Breast epithelium (tissue), 4 donors: Measurements from ENCODE around the gene DOP1B. TPM values are rescaled to one million over a fixed set of nuclear protein-coding genes. Genes with fewer than 3 reads are reported as not detected.
A peak's percentile ranks its signal among the peaks of the same experiment; 100 is the strongest.

Source experiments
- DNase-seq, 2 donors: peaks; one replicate each; pipeline ENCODE4 v3.0.0-alpha.2; 2019; ENCODE audit warnings: low spot score in 2 of 2
- H3K27ac ChIP-seq, 2 donors: fragments of 200-600 bp; sonication (generic) in 1 of 2; one replicate each; pipeline ENCODE4 v1.5.1; 2016 to 2019; ENCODE audit warnings: mild to moderate bottlenecking in 1 of 2
- H3K27me3 ChIP-seq, 2 donors: fragments of 200-600 bp; sonication (generic) in 1 of 2; one replicate each; pipeline versions ENCODE4 v1.5.1 to v1.6.0; 2017 to 2019; ENCODE audit warnings: control low read depth in 1 of 2, mild to moderate bottlenecking in 1 of 2
- H3K36me3 ChIP-seq: fragments of 200-600 bp; one replicate; pipeline ENCODE4 v1.5.1; 2019
- H3K4me1 ChIP-seq, 2 donors: fragments of 200-600 bp; sonication (generic); one replicate each; pipeline ENCODE4 v1.5.1; 2016 to 2019; ENCODE audit warnings: control low read depth in 1 of 2
- H3K4me3 ChIP-seq, 3 donors: fragments of 200-600 bp; sonication (generic); 1 replicate in 2 of 3; 2 replicates in 1 of 3; pipeline ENCODE4 v1.5.1; 2016 to 2019; ENCODE audit warnings: mild to moderate bottlenecking in 3 of 3, moderate library complexity in 2 of 3
- H3K9me3 ChIP-seq, 2 donors: fragments of 200-600 bp; sonication (generic) in 1 of 2; one replicate each; pipeline ENCODE4 v1.5.1; 2016 to 2019; ENCODE audit warnings: control low read depth in 1 of 2
- POLR2A ChIP-seq: fragments of 450-650 bp; IDR thresholded peaks from one replicate; pipeline ENCODE4 v1.6.1; 2016; ENCODE audit warnings: antibody characterized with exemption, mild to moderate bottlenecking, moderate library complexity
- POLR2AphosphoS5 ChIP-seq, 3 donors: sonication (generic); formaldehyde crosslinking; IDR thresholded peaks; one replicate each; pipeline ENCODE4 v1.6.1; 2017; ENCODE audit warnings: antibody characterized with exemption in 3 of 3
- intact Hi-C: fragments of 100-400 bp; cut with DNase I; formaldehyde crosslinking; loops from one replicate; pipeline ENCODE4 v1.15.1; 2023; ENCODE audit warnings: low total_unique reads
- total RNA-seq, 3 donors: library from RNA; depleted of rRNA; stranded (reverse); fragments of >200 nt; gene quantifications; one replicate each; pipeline ENCODE4 v1.1.0, GENCODE V29; 2016
- TF ChIP-seq, protein P1 (sequence below), 3 donors: fragments of 450-650 bp; IDR thresholded peaks; one replicate each; pipeline ENCODE4 v1.5.1; 2016 to 2017; ENCODE audit warnings: antibody characterized with exemption in 3 of 3, mild to moderate bottlenecking in 3 of 3, moderate library complexity in 3 of 3

The DOP1B gene
- total RNA-seq, 3 donors from 2014 or later = 11.5 to 21.4 (median 19.7) TPM

DNA sequence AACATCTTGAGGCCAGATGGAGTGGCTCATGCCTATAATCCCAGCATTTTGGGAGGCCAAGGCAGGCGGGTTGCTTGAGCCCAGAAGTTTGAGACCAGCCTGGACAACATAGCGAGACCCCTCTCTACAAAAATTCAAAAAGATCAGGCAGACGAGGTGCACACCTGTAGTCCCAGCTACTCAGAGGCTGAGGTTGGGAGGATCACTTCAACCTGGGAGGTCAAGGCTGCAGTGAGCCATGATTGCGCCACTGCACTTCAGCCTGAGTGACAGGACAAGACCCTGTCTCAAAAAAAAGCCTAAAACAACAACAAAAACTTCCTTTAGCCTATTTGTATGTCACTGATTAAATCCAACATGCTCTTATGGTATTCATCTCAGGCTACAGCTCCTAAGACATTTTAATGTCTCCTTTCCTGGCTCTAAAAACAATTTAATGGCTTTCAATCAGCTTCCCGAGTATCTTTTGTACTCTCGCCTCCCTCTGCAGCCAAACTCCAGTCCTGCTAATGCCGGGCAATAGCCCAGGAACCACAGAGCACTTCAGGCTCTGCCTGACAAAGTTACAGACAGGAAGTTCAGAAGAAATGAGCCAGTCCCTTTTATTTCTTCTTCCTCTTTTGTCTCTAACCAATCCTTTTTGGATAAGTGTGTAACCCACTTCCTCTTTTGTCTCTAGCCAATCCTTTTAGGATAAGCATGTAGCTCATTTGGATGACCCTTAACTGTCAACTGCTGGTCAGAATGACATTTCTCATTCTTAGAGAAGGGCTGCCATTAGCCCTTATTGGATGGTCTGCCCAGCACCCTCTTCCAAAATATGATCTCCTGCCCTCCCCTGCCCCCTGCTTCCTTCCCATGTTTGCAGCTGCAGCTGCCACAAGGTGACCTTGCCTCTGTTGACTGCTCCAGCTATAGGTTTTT lies 6.6 kb upstream of the DOP1B start:
- DNase-seq = peak in 1 of 2 donors; percentile 50
- peak overlapping the region; percentile 76 to 80 for H3K27ac ChIP-seq
- intact Hi-C loops = no loop called here
- no peaks in the 10 kb centered on the region for H3K9me3 ChIP-seq
- no peaks in the 10 kb centered on the region for H3K27me3 ChIP-seq
- no peak overlapping the region for H3K4me3 ChIP-seq
- TF ChIP-seq, protein P1, sequence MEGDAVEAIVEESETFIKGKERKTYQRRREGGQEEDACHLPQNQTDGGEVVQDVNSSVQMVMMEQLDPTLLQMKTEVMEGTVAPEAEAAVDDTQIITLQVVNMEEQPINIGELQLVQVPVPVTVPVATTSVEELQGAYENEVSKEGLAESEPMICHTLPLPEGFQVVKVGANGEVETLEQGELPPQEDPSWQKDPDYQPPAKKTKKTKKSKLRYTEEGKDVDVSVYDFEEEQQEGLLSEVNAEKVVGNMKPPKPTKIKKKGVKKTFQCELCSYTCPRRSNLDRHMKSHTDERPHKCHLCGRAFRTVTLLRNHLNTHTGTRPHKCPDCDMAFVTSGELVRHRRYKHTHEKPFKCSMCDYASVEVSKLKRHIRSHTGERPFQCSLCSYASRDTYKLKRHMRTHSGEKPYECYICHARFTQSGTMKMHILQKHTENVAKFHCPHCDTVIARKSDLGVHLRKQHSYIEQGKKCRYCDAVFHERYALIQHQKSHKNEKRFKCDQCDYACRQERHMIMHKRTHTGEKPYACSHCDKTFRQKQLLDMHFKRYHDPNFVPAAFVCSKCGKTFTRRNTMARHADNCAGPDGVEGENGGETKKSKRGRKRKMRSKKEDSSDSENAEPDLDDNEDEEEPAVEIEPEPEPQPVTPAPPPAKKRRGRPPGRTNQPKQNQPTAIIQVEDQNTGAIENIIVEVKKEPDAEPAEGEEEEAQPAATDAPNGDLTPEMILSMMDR (IDR thresholded peaks at IDR 0.05) = no peak
- TF ChIP-seq POLR2A (no peak), POLR2AphosphoS5 (IDR thresholded peaks at IDR 0.05) (no peak)
- H3K4me1 ChIP-seq = peaks cover 0 to 5% of the 10 kb centered on the region in 2 donors
- no peaks in the 10 kb centered on the region for H3K36me3 ChIP-seq

DNA sequence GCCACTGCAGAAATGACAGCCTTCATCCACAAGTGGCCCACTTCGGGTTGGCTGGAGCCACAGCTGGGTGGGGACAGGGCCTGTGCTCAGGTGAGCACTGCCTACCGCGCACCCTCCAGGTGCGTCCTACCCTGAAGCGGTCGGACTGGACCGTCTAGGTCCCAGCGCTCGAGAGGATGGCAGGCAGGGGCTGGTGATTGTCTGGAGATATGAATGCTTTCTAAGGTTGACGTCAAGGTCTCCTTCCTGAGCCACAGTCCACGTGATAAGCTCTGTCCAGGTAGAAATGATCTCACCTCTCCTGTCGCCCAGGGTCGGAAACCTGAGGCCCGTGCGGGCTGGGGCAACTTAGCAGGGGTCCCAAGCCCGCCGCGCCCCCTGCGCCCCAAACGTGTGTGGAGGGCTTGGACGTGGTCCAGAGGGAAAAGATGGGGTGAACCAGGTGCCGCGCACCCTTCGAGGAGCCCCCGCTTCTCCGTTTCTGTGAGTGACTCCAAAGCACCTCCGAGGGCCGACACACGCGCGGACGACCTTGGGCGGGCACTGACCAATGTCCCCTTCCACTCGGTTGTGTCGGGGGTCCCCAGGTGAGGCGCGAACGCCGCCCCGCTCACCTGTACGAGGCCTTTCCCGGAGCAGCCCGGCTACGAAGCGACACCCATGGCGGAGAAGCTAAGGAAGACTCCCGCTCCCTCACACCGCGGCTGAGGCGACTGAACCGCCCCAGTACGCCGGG lies 853 bp upstream of the DOP1B start:
- no peaks in the 10 kb centered on the region for H3K27me3 ChIP-seq
- intact Hi-C loops = no loop called here
- peak; percentile 55 to 64 for DNase-seq
- H3K36me3 ChIP-seq = no peaks in the 10 kb centered on the region
- peak overlapping the region; percentile 68 to 95 (median 89) for H3K4me3 ChIP-seq
- H3K4me1 ChIP-seq = no peaks in the 10 kb centered on the region
- H3K27ac ChIP-seq = peak overlapping the region; percentile 92
- TF ChIP-seq POLR2A (peak; percentile 78), POLR2AphosphoS5 (IDR thresholded peaks at IDR 0.05) (peak; percentile 69 to 92 (median 90))
- TF ChIP-seq, protein P1 (IDR thresholded peaks at IDR 0.05) = peak in 1 of 3 donors; percentile 5
- H3K9me3 ChIP-seq = no peaks in the 10 kb centered on the region

- DNase-seq = peak; percentile 99 to 100
- Histone ChIP-seq H3K27ac (peak overlapping the region; percentile 92), H3K36me3 (no peaks in the 10 kb centered on the region), H3K4me1 (no peaks in the 10 kb centered on the region), H3K4me3 (peak overlapping the region; percentile 89 to 95 (median 94)), H3K27me3 (no peaks in the 10 kb centered on the region), H3K9me3 (no peaks in the 10 kb centered on the region)
- TF ChIP-seq POLR2AphosphoS5 (IDR thresholded peaks at IDR 0.05) (no peak), POLR2A (no peak)
- TF ChIP-seq, protein P1 (IDR thresholded peaks at IDR 0.05) = no peak
- intact Hi-C loops = no loop called here
These were observed 247 bp upstream of the DOP1B start for GRCh38 chr21:36156339-36156814.

GRCh38 chr21:36159356-36159921 lies 2.8 kb downstream of the DOP1B start:
- TF ChIP-seq POLR2A = no peak
- no peak for TF ChIP-seq POLR2AphosphoS5 (IDR thresholded peaks at IDR 0.05)
- TF ChIP-seq, protein P1 (IDR thresholded peaks at IDR 0.05) = no peak
- no peaks in the 10 kb centered on the region for H3K27me3 ChIP-seq
- H3K9me3 ChIP-seq = no peaks in the 10 kb centered on the region
- H3K4me1 ChIP-seq = no peaks in the 10 kb centered on the region
- no peak for DNase-seq
- no peaks in the 10 kb centered on the region for H3K36me3 ChIP-seq
- no peak overlapping the region for H3K27ac ChIP-seq
- intact Hi-C loops = no loop called here
- H3K4me3 ChIP-seq = no peak overlapping the region
